Panc1 (cell line): ENCODE results near the gene SPATA16. TPM values are rescaled to one million over a fixed set of nuclear protein-coding genes. Genes with fewer than 3 reads are reported as not detected.

Source experiments
- ATAC-seq: fragments of 200-7000 bp; cut with Tn5 transposase; 2 replicates; pipeline ENCODE4 v1.9.1; 2020; ENCODE audit warnings: mild to moderate bottlenecking, moderate library complexity
- BruUV-seq: library from RNA; stranded (reverse); fragments of 400-500 nt; replicated peaks from 2 replicates; lab custom pipeline; 2021; lab: Mats Ljungman, UMichigan
- CTCF ChIA-PET: fragments of 300-600 bp; sonication (Branson Sonifier 250); formaldehyde crosslinking; loops from one replicate; lab custom pipeline; 2022; ENCODE audit warnings: antibody characterized with exemption; lab: Charles Lee
- POLR2A ChIA-PET: fragments of 300-600 bp; sonication (Branson Sonifier 250); formaldehyde crosslinking; loops from one replicate; lab custom pipeline; 2022; ENCODE audit warnings: antibody characterized with exemption; lab: Charles Lee
- DNase-seq: peaks from one replicate; pipeline ENCODE4 v3.0.0-alpha.2; 2010; ENCODE audit warnings: low read depth, low spot score
- H3K27ac ChIP-seq: 2 replicates; pipeline ENCODE4 v1.5.1; 2011; ENCODE audit warnings: mild to moderate bottlenecking, low read length, inconsistent platforms
- H3K27me3 ChIP-seq: fragments of 200-500 bp; sonication (Bioruptor generic); 2 replicates; pipeline ENCODE4 v1.6.0; 2014; ENCODE audit warnings: low read length, inconsistent platforms; ENCODE audit not compliant: control insufficient read depth, insufficient read depth
- H3K36me3 ChIP-seq: fragments of 200-500 bp; sonication (Bioruptor generic); 2 replicates; pipeline ENCODE4 v1.5.1; 2014; ENCODE audit warnings: inconsistent platforms, mild to moderate bottlenecking, low read length, moderate library complexity; ENCODE audit not compliant: control insufficient read depth, insufficient read depth
- H3K4me1 ChIP-seq: 2 replicates; pipeline ENCODE4 v1.5.1; 2011; ENCODE audit warnings: inconsistent platforms, mild to moderate bottlenecking, low read length, moderate library complexity; ENCODE audit not compliant: control insufficient read depth, insufficient read depth
- H3K4me3 ChIP-seq, 2 experiments: 2 replicates each; pipeline ENCODE4 v1.5.1; 2011 to 2012; ENCODE audit warnings: low read depth in 2 of 2, low read length in 2 of 2, mild to moderate bottlenecking in 2 of 2, inconsistent platforms in 1 of 2, moderate library complexity in 1 of 2
- H3K9me3 ChIP-seq: fragments of 200-500 bp; sonication (Bioruptor generic); 2 replicates; pipeline ENCODE4 v1.5.1; 2014; ENCODE audit warnings: low read depth, mild to moderate bottlenecking, inconsistent platforms, low read length, moderate library complexity; ENCODE audit not compliant: control insufficient read depth, insufficient read depth
- POLR2AphosphoS5 ChIP-seq: IDR thresholded peaks from 2 replicates; pipeline ENCODE4 v1.6.1; 2012; ENCODE audit warnings: mild to moderate bottlenecking, low read depth, low read length, moderate library complexity
- SIN3A ChIP-seq: IDR thresholded peaks from 2 replicates; pipeline ENCODE4 v1.6.1; 2012; ENCODE audit warnings: low read depth, mild to moderate bottlenecking, low read length, moderate library complexity, borderline replicate concordance; ENCODE audit not compliant: insufficient read depth
- TCF7L2 ChIP-seq: IDR thresholded peaks from 2 replicates; pipeline ENCODE4 v1.6.1; 2011; ENCODE audit warnings: mild to moderate bottlenecking, low read depth, low read length, inconsistent platforms
- in situ Hi-C: cut with HindIII; loops from 2 replicates; pipeline ENCODE4 v1.10.0; 2016; ENCODE audit warnings: low sequenced_read_pairs, low pct_unique_long_range_greater_than_20kb
- intact Hi-C: fragments of 100-400 bp; cut with micrococcal nuclease; formaldehyde crosslinking; loops from one replicate; pipeline ENCODE4 v1.10.0; 2022; ENCODE audit not compliant: unreplicated experiment
- total RNA-seq: library from RNA; stranded (reverse); gene quantifications from one replicate; pipeline ENCODE4 v1.2.1, GENCODE V29; 2021; ENCODE audit not compliant: unreplicated experiment
- TF ChIP-seq, protein P1 (sequence below), 2 experiments: IDR thresholded peaks; 2 replicates each; pipeline ENCODE4 v1.6.1; 2011 to 2012; ENCODE audit warnings: low read depth in 2 of 2, control low read depth in 1 of 2, low read length in 1 of 2, mild to moderate bottlenecking in 1 of 2, moderate library complexity in 1 of 2; ENCODE audit not compliant: insufficient read depth in 1 of 2
- TF ChIP-seq, protein P2 (sequence below): fragments of 450-650 bp; IDR thresholded peaks from 2 replicates; pipeline ENCODE4 v1.5.1; 2017; ENCODE audit warnings: mild to moderate bottlenecking

The SPATA16 gene
- total RNA-seq, 1 experiment from 2014 or later: not detected

DNA sequence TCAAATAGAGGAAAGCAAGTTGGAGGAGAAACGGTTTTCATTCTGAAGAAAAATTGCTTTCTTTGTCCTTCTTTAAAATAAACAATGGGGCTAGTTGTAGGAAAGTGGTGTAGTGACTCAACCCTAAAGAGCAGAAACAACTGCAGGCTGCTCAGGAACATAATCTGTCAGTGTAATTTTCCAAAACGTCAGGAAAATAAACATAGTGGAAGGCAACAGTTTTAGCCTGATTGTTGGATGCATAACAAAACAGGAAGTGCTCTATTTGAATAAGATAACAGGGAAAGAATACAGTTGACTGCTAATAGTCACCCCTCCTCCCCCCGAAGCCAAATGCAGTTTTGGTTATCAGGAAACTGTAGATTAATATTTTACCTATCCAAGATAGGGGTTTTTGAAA is 222.9 kb downstream of the SPATA16 start:
- POLR2A ChIA-PET: no interaction called here
- intact Hi-C loops: no loop called here
- Histone ChIP-seq H3K27ac (peak overlapping the region; percentile 60), H3K27me3 (no peaks in the 10 kb centered on the region), H3K4me3 (no peak overlapping the region), H3K36me3 (no peaks in the 10 kb centered on the region), H3K4me1 (peaks cover 15% of the 10 kb centered on the region), H3K9me3 (no peaks in the 10 kb centered on the region)
- CTCF ChIA-PET: no interaction called here
- no TSS peak for BruUV-seq
- TF ChIP-seq SIN3A: no peak
- no peak for TF ChIP-seq POLR2AphosphoS5
- TF ChIP-seq, protein P1, sequence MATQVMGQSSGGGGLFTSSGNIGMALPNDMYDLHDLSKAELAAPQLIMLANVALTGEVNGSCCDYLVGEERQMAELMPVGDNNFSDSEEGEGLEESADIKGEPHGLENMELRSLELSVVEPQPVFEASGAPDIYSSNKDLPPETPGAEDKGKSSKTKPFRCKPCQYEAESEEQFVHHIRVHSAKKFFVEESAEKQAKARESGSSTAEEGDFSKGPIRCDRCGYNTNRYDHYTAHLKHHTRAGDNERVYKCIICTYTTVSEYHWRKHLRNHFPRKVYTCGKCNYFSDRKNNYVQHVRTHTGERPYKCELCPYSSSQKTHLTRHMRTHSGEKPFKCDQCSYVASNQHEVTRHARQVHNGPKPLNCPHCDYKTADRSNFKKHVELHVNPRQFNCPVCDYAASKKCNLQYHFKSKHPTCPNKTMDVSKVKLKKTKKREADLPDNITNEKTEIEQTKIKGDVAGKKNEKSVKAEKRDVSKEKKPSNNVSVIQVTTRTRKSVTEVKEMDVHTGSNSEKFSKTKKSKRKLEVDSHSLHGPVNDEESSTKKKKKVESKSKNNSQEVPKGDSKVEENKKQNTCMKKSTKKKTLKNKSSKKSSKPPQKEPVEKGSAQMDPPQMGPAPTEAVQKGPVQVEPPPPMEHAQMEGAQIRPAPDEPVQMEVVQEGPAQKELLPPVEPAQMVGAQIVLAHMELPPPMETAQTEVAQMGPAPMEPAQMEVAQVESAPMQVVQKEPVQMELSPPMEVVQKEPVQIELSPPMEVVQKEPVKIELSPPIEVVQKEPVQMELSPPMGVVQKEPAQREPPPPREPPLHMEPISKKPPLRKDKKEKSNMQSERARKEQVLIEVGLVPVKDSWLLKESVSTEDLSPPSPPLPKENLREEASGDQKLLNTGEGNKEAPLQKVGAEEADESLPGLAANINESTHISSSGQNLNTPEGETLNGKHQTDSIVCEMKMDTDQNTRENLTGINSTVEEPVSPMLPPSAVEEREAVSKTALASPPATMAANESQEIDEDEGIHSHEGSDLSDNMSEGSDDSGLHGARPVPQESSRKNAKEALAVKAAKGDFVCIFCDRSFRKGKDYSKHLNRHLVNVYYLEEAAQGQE (IDR thresholded peaks at IDR 0.05; ENCODE audit: insufficient read depth in 1 of 2, low read depth in 2 of 2, low read length in 1 of 2): no peak
- no peak for TF ChIP-seq TCF7L2
- TF ChIP-seq, protein P2, sequence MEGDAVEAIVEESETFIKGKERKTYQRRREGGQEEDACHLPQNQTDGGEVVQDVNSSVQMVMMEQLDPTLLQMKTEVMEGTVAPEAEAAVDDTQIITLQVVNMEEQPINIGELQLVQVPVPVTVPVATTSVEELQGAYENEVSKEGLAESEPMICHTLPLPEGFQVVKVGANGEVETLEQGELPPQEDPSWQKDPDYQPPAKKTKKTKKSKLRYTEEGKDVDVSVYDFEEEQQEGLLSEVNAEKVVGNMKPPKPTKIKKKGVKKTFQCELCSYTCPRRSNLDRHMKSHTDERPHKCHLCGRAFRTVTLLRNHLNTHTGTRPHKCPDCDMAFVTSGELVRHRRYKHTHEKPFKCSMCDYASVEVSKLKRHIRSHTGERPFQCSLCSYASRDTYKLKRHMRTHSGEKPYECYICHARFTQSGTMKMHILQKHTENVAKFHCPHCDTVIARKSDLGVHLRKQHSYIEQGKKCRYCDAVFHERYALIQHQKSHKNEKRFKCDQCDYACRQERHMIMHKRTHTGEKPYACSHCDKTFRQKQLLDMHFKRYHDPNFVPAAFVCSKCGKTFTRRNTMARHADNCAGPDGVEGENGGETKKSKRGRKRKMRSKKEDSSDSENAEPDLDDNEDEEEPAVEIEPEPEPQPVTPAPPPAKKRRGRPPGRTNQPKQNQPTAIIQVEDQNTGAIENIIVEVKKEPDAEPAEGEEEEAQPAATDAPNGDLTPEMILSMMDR: no peak
- DNase-seq (no peak), ATAC-seq (peak; percentile 89)
- in situ Hi-C loops: no loop called here

DNA sequence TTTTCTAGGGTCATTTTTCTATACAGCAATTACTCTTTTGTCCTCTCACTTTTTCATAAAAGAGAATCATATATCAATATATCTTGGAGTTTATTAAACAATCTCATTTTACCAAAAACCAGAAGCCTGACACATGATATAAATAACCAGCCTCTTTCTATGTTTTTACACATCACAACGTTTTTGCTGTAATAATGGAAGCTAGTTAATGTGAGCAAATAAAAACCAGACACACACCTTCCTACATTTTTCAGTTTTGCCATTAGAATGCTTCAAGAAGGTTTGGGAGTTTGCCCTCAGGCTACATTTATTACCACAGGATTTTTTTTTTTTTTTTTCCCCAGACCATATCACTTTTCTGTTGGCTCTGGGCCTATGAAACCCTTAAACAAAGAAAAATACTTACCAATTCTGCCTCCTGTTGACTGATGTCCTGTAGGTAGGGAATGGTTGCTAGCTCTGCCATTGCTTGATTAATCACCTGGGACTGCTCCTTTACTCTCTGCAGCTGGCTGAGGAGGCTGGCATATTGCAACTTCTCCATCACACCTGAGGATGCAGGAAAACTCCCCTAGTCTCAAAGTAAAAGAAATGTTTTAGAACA is 225.0 kb downstream of the SPATA16 start:
- POLR2A ChIA-PET: no interaction called here
- H3K36me3 ChIP-seq: no peaks in the 10 kb centered on the region

More for the DNA sequence above, 225.0 kb downstream of the SPATA16 start:
- no peaks in the 10 kb centered on the region for H3K9me3 ChIP-seq
- no peak for DNase-seq
- peaks cover 15% of the 10 kb centered on the region for H3K4me1 ChIP-seq
- no peaks in the 10 kb centered on the region for H3K27me3 ChIP-seq
- no peak for TF ChIP-seq TCF7L2
- TF ChIP-seq SIN3A: no peak
- TF ChIP-seq, protein P1 (IDR thresholded peaks at IDR 0.05; ENCODE audit: insufficient read depth in 1 of 2, low read depth in 2 of 2, low read length in 1 of 2): no peak
- TF ChIP-seq, protein P2: no peak
- no peak for TF ChIP-seq POLR2AphosphoS5
- in situ Hi-C loops (no loop called here), intact Hi-C loops (no loop called here)
- BruUV-seq: no TSS peak
- CTCF ChIA-PET: no interaction called here
- no peak for ATAC-seq
- H3K4me3 ChIP-seq: no peak overlapping the region
- H3K27ac ChIP-seq: no peak overlapping the region
